ENCODE data around the gene ABO. TPM values are rescaled to one million over a fixed set of nuclear protein-coding genes. Genes with fewer than 3 reads are reported as not detected.

Gene ABO
- not detected for polyA plus RNA-seq (2012; ENCODE audit: insufficient read depth, insufficient read length, low read depth)

DNA sequence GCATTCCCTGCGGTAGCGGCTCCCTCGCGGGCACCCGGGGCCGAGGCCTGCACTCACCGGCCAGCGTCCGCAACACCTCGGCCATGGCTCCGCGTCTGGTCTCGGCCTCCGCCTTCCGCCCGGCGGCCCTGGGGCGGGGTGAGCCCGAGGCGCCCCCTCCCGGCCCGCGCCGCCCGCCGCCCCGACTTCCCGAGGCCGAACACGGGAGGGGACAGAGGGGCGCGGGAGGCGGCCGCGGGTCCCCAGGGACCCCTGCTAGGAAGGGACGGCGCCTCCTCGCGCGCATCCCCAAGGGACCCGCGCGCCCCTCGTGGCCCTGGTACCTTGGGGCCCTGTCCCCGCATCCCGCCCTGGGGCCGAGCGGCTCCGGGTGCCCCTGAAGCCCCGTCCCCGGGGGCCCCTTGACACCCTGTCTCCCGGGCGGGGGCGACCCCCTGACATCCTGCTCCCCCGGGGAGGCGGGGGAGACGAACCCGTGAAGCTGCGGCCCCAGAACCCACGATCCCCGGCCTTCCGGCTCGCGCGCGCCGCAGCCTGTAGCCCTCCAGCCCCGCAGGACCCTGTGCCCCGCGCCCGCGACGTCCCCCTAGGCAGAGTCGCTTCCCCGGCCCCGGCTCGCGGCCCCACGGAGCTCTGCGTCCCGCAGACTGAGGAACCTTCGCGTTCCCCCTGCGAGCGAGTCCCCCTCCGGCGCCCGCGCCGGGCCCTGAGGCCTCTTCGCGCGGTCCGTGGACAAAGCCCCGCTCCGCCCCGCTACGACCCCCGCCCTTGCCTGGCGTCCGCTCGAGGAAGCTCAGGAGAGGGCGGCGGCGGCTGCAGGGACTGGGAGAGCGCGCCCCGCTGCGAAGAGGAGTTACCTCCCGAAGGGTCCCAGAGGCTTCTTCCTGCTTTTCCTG lies at the start of gene ABO:
ABO (minus strand) TSS at position 97 of the 896 bp plus-strand sequence.
- TF ChIP-seq, protein P1, sequence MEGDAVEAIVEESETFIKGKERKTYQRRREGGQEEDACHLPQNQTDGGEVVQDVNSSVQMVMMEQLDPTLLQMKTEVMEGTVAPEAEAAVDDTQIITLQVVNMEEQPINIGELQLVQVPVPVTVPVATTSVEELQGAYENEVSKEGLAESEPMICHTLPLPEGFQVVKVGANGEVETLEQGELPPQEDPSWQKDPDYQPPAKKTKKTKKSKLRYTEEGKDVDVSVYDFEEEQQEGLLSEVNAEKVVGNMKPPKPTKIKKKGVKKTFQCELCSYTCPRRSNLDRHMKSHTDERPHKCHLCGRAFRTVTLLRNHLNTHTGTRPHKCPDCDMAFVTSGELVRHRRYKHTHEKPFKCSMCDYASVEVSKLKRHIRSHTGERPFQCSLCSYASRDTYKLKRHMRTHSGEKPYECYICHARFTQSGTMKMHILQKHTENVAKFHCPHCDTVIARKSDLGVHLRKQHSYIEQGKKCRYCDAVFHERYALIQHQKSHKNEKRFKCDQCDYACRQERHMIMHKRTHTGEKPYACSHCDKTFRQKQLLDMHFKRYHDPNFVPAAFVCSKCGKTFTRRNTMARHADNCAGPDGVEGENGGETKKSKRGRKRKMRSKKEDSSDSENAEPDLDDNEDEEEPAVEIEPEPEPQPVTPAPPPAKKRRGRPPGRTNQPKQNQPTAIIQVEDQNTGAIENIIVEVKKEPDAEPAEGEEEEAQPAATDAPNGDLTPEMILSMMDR (IDR thresholded peaks at IDR 0.05; ENCODE audit: low read depth, low read length), result no peak
- no peak within 1 kb of the TSS for H3K4me3 ChIP-seq (ENCODE audit: low read depth, low read length)
- no peak for DNase-seq
- H3K36me3 ChIP-seq, result no peaks in the 10 kb centered on the region
- no peaks in the 10 kb centered on the region for H3K9me3 ChIP-seq
- no peaks in the 10 kb centered on the region; the same call in 1 of the 2 replicates for H3K4me1 ChIP-seq
- H3K27me3 ChIP-seq, result peaks cover 69% of the 10 kb centered on the region

DNA sequence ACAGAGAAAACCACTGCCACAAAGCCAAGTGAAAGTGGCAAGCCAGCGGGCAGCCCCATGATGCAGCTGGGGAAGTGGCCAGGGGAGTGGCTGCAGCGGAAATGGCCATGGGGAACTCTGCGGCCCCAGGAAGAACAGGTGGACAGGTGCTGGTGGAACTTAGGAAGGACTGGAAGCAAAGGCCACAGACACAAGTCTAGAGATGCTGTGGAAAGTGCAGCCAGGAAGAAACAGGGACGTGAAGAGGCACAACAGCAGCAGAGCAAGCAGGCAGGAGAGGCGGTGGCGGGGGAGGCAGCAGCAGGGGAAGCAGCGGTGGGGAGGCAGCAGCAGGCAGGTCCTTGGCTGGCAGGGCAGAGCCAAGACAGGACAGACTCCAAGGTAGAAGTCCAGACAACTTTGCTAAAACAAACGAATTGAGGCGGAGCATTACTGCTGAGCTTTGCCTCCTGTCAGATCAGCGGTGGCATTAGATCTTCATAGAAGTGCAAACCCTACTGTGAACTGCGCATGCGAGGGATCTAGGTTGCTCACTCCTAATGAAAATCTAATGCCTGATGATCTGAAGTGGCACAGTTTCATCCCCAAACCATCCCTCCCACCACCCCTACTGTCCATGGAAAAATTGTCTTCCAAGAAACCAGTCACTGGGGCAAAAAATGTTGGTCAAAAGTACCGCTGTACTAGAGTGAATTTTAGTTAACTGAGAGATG lies 49.1 kb upstream of the ABO start:
- TF ChIP-seq, protein P1 (IDR thresholded peaks at IDR 0.05; ENCODE audit: low read depth, low read length), result no peak
- Histone ChIP-seq H3K27me3 (no peaks in the 10 kb centered on the region), H3K4me1 (no peaks in the 10 kb centered on the region), H3K9me3 (no peaks in the 10 kb centered on the region), H3K4me3 (ENCODE audit: low read depth, low read length) (no peak overlapping the region), H3K36me3 (no peaks in the 10 kb centered on the region)
- DNase-seq, result no peak

DNA sequence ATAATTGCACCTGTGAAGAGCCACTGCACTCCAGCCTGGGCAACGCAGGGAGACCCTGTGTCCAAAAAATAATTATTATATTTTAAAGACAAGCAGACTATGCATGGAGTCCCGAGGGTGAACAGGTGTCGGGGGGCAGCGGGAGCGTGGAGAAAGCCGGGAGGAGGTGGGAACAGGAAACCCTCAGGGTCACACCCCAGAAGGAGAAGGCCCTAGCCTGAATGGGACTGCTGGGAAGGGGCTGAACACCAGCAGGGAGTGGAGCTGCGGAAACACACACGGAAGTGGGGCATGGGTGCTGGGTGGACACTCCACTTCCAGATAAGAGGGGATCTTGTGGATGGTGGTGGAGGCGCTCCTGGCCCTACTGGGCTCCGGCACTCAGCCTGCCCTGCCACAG lies 48.2 kb upstream of the ABO start:
- Histone ChIP-seq H3K27me3 (no peaks in the 10 kb centered on the region), H3K36me3 (no peaks in the 10 kb centered on the region), H3K4me1 (no peaks in the 10 kb centered on the region), H3K9me3 (no peaks in the 10 kb centered on the region), H3K4me3 (ENCODE audit: low read depth, low read length) (no peak overlapping the region)
- no peak for DNase-seq
- TF ChIP-seq, protein P1 (IDR thresholded peaks at IDR 0.05; ENCODE audit: low read depth, low read length), result no peak

DNA sequence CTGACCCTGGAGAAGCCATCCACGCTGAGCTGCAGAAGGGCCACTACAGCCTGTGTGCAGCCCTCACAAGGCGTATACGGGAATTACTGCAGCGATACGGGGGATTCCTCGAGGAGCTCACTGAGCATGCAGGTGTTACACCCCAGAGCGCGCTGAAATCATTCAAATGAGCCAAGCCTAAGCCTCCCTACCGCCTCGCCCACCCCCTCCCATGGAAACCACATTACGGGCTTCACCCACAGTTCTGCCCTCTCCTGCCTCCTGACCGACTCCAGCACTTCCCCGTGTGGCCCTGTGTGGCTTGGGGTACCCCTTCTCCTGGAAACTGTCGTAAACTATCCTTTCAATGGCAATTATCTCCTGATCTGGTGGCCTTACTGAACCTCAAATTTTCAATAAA lies 47.7 kb upstream of the ABO start:
- no peaks in the 10 kb centered on the region for H3K4me1 ChIP-seq
- H3K27me3 ChIP-seq, result no peaks in the 10 kb centered on the region
- DNase-seq, result no peak
- TF ChIP-seq, protein P1 (IDR thresholded peaks at IDR 0.05; ENCODE audit: low read depth, low read length), result no peak
- H3K36me3 ChIP-seq, result no peaks in the 10 kb centered on the region
- H3K9me3 ChIP-seq, result no peaks in the 10 kb centered on the region
- no peak overlapping the region for H3K4me3 ChIP-seq (ENCODE audit: low read depth, low read length)

DNA sequence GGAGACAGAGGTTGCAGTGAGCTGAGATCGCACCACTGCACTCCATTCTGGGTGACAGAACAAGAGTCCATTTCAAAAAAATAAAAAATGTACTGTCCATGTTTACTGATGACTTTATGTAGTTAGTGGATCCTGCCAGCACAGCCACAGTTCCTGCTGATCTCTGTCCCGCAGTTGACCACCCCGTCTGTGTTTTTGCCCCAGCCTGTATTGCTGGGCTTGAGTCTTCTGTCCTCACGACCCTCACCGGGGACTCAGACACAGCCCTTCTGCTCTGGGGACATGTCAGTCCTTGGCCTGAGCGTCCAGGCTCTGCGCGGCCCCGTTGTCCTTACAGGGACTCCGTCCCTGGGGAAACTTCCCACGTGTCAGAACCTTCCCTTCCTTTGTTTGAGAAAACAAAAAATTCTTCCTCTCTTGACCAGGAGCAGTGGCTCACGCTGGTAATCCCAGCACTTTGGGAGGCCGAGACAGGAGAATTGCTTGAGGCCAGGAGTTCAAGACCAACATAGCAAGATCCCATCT lies 46.5 kb upstream of the ABO start:
- Histone ChIP-seq H3K36me3 (no peaks in the 10 kb centered on the region), H3K4me1 (no peaks in the 10 kb centered on the region), H3K4me3 (ENCODE audit: low read depth, low read length) (no peak overlapping the region), H3K9me3 (no peaks in the 10 kb centered on the region), H3K27me3 (no peaks in the 10 kb centered on the region)
- DNase-seq, result no peak
- TF ChIP-seq, protein P1 (IDR thresholded peaks at IDR 0.05; ENCODE audit: low read depth, low read length), result no peak
